Fibroblast of pulmonary artery (primary cell): ENCODE measurements around the gene ACAP3.

Source experiments
- DNase-seq: peaks from one replicate; pipeline ENCODE4 v3.0.0-alpha.2; 2010; ENCODE audit warnings: low read depth
- H3K4me3 ChIP-seq: replicated peaks from 2 replicates; pipeline ENCODE4 v1.5.1; 2011; ENCODE audit warnings: low read depth, mild to moderate bottlenecking, control low read depth, low read length, moderate library complexity
- TF ChIP-seq, protein P1 (sequence below): IDR thresholded peaks from 2 replicates; pipeline ENCODE4 v1.5.1; 2011; ENCODE audit warnings: mild to moderate bottlenecking, control low read depth, low read length, inconsistent platforms; ENCODE audit errors: missing control alignments

ACAP3 gene

DNA sequence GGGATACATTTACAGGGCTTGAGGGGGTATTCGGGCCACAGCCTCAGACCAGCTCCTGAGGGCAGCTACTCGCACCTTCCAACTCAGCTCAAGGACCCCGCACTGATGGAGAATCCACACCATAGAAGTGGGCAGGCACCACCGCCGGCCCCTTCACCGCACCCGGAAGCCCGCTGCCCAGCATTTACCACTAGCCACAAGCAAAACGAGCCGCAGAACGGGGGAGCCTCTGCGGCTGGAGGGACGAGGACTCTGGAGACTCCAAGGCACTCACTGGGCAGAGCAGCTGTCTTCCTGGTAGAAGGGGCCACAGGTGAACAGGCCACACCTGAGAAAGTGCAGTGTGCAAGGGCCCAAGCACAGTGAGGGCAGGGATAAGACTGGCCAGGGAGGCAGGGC, 39.4 kb downstream of the ACAP3 start:
- TF ChIP-seq, protein P1, sequence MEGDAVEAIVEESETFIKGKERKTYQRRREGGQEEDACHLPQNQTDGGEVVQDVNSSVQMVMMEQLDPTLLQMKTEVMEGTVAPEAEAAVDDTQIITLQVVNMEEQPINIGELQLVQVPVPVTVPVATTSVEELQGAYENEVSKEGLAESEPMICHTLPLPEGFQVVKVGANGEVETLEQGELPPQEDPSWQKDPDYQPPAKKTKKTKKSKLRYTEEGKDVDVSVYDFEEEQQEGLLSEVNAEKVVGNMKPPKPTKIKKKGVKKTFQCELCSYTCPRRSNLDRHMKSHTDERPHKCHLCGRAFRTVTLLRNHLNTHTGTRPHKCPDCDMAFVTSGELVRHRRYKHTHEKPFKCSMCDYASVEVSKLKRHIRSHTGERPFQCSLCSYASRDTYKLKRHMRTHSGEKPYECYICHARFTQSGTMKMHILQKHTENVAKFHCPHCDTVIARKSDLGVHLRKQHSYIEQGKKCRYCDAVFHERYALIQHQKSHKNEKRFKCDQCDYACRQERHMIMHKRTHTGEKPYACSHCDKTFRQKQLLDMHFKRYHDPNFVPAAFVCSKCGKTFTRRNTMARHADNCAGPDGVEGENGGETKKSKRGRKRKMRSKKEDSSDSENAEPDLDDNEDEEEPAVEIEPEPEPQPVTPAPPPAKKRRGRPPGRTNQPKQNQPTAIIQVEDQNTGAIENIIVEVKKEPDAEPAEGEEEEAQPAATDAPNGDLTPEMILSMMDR, result no peak
- no peak overlapping the region for H3K4me3 ChIP-seq
- no peak for DNase-seq

DNA sequence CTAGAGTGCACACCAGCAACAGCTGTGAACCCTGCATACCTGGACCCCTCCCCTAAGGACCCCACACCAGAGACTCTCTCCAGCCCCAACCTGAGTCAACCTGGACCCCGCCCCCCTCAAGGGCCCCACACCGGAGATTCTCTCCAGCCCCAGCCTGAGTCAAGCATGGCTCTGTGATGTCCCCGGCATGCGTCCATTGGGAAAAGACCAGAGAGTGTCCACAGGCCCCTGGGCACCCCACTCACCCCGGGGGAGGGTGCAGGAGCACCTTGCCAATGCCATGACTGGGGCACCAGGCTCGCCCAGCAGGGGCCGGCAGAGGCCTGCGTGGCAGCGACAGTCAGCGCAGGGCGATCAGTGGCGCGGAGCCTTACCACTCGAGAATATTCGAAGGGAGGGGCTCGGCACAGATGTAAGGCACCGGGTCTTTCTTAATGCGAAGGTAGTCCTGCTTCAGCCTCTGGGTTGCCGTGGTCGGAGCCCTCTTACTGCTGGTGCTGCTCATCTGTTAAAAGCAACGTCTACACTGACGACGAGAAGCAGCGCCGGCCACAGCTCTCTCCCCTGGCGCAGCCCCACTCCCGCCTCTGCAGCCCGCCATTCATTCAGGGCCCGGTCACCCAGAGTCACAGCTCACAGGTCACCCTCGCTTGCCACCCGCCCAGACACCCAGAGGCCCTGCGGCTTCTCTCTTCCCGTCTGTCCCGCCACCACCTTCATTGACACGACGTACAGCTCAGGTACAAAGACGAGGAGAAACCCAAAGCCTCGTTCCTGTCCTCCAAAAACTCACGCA, 40.0 kb downstream of the ACAP3 start:
- no peak for DNase-seq
- H3K4me3 ChIP-seq, result no peak overlapping the region
- TF ChIP-seq, protein P1, result no peak

DNA sequence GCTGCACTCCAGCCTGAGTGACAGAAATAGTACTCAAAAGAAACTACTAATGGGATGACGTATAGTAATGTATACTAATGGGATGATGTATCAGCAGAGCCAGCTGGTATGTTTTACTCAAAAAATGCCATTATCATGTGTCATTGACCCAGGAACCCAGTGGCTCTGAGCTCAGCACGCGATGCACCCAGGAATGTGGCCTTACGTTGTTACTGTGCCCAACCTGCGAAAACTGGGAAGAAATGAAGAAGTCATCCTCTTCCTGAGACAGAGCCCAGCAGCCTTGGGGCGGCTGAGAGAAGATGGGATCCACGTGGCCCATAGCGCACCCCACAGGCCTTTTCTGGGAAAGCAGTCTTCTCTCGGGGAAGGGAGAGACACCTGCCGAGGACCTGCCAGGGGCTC, 42.9 kb downstream of the ACAP3 start:
- TF ChIP-seq, protein P1, result peak; percentile 48
- no peak overlapping the region for H3K4me3 ChIP-seq
- DNase-seq, result peak; percentile 93

DNA sequence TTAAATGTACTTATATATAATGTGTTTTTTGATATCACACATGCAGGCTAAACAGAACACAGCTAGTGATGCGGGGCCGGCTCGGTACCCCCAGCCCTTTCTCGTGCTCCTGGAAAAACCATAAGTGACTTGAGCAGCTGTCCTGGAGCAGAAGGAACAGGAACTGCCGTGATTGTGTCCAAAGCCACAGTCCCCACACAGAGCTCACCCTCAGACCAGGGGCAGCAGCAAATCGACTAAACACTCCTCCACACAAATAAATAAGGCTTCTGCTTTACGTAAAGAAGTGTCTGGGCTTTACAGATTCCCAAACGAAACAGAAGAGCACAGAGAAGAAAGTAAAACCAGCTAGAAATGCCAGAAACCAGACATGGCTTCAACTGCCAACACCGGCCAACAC, 43.7 kb downstream of the ACAP3 start:
- TF ChIP-seq, protein P1, result no peak
- no peak overlapping the region for H3K4me3 ChIP-seq
- DNase-seq, result no peak

DNA sequence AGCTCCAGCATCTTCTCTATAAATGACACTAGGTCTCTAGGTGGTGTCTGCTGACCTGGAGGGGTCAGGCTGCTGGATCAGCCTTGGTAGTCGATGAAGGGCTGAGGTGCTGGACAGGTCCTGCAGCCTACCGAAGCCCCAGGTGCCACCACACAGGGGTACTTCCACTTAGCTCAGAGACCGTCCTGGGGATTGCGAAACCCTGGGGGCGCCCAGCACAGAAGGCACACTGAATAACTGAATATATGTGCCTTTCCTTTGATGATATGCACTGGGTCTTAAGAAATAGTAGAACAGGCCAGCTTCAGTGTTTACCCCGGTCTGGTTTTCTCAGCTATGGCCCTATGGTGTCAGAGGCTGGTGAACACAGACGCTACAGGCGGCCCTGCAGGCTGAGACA, 45.0 kb downstream of the ACAP3 start:
- H3K4me3 ChIP-seq, result no peak overlapping the region
- DNase-seq, result no peak
- TF ChIP-seq, protein P1, result no peak

DNA sequence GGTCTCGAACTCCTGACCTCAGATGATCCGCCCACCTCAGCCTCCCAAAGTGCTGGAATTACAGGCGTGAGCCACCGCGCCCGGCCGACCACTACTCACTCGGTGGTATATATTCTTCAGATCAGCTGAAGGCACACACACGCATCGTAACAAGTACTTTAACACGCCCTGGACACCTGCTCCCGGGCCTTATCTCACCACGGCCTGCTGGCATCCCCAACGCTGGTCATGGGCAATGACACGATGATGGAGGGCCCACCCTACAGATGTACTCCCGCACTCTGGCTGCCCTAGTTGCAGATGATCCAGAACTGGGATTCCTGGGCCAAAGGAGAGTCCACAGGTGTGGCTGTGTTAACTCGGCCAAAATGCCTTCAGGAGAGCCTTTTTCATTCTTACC, 45.7 kb downstream of the ACAP3 start:
- TF ChIP-seq, protein P1, result no peak
- DNase-seq, result no peak
- H3K4me3 ChIP-seq, result no peak overlapping the region
